Measurements from ENCODE around the gene SLA2. TPM values are rescaled to one million over a fixed set of nuclear protein-coding genes. Genes with fewer than 3 reads are reported as not detected.
"Not testable (repeated sequence)": the region's sequence is repeated elsewhere in the genome, so short reads cannot be mapped to it uniquely, and the experiment has no call there.

Gene SLA2
- total RNA-seq, 1 experiment from 2014 or later, result 0.13 TPM

DNA sequence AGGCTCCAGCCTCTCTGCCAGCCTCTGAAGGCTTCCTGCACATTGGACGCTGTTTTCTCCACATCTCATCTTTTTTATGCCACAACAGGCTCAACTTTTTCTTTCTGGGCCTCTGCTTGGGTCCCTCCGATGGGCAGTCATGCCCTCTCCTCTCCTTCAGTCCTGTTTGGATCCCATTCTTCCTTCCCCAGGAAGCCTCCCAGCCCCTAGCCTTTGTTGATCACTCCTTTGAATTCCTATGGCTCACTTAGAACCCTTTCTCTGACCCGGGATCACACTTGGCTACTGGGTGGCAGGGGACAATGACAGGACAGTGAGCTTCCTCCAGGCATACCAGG is 4.5 kb downstream of the SLA2 start:
- Histone ChIP-seq H3K36me3 (ENCODE audit: control insufficient read depth, insufficient read depth, low read length) (no peaks in the 10 kb centered on the region), H3K4me1 (ENCODE audit: control insufficient read depth, insufficient read depth, low read length) (peaks cover 9% of the 10 kb centered on the region), H3K4me3 (ENCODE audit: low read depth in 2 of 2, low read length in 2 of 2) (no peak overlapping the region), H3K27me3 (ENCODE audit: control insufficient read depth, insufficient read depth, low read length) (no peaks in the 10 kb centered on the region), H3K9me3 (ENCODE audit: control insufficient read depth, insufficient read depth, low read depth, low read length) (no peaks in the 10 kb centered on the region), H3K27ac (ENCODE audit: low read length) (no peak overlapping the region)
- ChIA-PET CTCF (no interaction called here), POLR2A (no interaction called here)
- ATAC-seq (0 out of 2 replicates have a peak, but pooled peaks have one; percentile 5), DNase-seq (ENCODE audit: low read depth, low spot score) (no peak)
- TF ChIP-seq, protein P1, sequence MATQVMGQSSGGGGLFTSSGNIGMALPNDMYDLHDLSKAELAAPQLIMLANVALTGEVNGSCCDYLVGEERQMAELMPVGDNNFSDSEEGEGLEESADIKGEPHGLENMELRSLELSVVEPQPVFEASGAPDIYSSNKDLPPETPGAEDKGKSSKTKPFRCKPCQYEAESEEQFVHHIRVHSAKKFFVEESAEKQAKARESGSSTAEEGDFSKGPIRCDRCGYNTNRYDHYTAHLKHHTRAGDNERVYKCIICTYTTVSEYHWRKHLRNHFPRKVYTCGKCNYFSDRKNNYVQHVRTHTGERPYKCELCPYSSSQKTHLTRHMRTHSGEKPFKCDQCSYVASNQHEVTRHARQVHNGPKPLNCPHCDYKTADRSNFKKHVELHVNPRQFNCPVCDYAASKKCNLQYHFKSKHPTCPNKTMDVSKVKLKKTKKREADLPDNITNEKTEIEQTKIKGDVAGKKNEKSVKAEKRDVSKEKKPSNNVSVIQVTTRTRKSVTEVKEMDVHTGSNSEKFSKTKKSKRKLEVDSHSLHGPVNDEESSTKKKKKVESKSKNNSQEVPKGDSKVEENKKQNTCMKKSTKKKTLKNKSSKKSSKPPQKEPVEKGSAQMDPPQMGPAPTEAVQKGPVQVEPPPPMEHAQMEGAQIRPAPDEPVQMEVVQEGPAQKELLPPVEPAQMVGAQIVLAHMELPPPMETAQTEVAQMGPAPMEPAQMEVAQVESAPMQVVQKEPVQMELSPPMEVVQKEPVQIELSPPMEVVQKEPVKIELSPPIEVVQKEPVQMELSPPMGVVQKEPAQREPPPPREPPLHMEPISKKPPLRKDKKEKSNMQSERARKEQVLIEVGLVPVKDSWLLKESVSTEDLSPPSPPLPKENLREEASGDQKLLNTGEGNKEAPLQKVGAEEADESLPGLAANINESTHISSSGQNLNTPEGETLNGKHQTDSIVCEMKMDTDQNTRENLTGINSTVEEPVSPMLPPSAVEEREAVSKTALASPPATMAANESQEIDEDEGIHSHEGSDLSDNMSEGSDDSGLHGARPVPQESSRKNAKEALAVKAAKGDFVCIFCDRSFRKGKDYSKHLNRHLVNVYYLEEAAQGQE (IDR thresholded peaks at IDR 0.05; ENCODE audit: insufficient read depth in 1 of 2, low read depth in 2 of 2, low read length in 1 of 2), result no peak
- TF ChIP-seq POLR2AphosphoS5 (IDR thresholded peaks at IDR 0.05; ENCODE audit: low read depth, low read length) (no peak), TCF7L2 (IDR thresholded peaks at IDR 0.05; ENCODE audit: low read depth, low read length) (no peak), SIN3A (IDR thresholded peaks at IDR 0.05; ENCODE audit: borderline replicate concordance, insufficient read depth, low read depth, low read length) (no peak)
- TF ChIP-seq, protein P2, sequence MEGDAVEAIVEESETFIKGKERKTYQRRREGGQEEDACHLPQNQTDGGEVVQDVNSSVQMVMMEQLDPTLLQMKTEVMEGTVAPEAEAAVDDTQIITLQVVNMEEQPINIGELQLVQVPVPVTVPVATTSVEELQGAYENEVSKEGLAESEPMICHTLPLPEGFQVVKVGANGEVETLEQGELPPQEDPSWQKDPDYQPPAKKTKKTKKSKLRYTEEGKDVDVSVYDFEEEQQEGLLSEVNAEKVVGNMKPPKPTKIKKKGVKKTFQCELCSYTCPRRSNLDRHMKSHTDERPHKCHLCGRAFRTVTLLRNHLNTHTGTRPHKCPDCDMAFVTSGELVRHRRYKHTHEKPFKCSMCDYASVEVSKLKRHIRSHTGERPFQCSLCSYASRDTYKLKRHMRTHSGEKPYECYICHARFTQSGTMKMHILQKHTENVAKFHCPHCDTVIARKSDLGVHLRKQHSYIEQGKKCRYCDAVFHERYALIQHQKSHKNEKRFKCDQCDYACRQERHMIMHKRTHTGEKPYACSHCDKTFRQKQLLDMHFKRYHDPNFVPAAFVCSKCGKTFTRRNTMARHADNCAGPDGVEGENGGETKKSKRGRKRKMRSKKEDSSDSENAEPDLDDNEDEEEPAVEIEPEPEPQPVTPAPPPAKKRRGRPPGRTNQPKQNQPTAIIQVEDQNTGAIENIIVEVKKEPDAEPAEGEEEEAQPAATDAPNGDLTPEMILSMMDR (IDR thresholded peaks at IDR 0.05), result no peak
- intact Hi-C loops (cut with micrococcal nuclease; ENCODE audit: unreplicated experiment) (no loop called here), in situ Hi-C loops (cut with HindIII; ENCODE audit: low pct_unique_long_range_greater_than_20kb, low sequenced_read_pairs) (no loop called here)
- no TSS peak for BruUV-seq (replicated peaks)

DNA sequence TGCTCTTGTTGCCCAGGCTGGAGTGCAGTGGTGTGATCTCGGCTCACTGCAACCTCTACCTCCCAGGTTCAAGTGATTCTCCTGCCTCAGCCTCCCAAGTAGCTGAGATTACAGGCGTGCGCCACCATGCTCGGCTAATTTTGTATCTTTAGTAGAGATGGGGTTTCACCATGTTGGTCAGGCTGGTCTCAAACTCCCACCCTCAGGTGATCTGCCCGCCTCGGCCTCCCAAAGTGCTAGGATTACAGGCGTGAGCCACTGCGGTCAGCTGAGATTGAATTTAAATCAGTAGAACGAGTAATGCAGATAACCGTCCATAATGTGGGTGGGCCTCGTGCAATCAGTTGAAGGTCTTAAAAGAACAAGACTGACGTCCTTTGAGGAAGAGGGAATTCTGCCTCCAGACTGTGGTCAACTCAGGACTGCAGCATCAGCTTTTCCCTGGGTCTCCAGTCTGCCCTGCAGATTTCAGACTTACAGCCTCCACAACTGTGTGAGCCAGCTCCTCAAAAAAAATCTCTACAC is 7.1 kb downstream of the SLA2 start:
- DNase-seq (ENCODE audit: low read depth, low spot score); ATAC-seq; POLR2A ChIA-PET; BruUV-seq (replicated peaks); H3K27ac ChIP-seq (ENCODE audit: low read length); intact Hi-C loops (cut with micrococcal nuclease; ENCODE audit: unreplicated experiment); H3K9me3 ChIP-seq (ENCODE audit: control insufficient read depth, insufficient read depth, low read depth, low read length); H3K4me1 ChIP-seq (ENCODE audit: control insufficient read depth, insufficient read depth, low read length); H3K4me3 ChIP-seq (ENCODE audit: low read depth in 2 of 2, low read length in 2 of 2); CTCF ChIA-PET; H3K36me3 ChIP-seq (ENCODE audit: control insufficient read depth, insufficient read depth, low read length); in situ Hi-C loops (cut with HindIII; ENCODE audit: low pct_unique_long_range_greater_than_20kb, low sequenced_read_pairs); H3K27me3 ChIP-seq (ENCODE audit: control insufficient read depth, insufficient read depth, low read length): not testable (repeated sequence)

DNA sequence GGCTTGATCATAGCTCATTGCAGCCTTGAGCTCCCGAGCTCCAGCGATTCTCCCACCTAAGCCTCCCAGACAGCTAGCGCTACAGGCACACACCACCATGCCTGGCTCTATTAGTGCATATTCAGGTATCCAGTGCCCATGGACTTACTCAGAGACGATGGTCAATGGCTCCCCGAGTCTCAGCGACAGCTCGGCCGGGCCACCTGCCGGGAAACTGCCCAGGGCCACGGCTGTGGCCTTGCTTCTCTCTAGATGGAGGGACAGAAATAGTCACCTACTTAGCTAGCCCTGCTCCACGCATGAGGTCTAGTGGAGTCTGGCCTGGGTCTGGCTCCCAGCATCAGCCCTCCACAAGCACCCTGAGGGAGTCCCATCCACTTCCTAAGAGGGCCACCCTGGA is 11.7 kb downstream of the SLA2 start:
- no TSS peak for BruUV-seq (replicated peaks)
- ChIA-PET POLR2A (no interaction called here), CTCF (no interaction called here)
- Histone ChIP-seq H3K4me3 (ENCODE audit: low read depth in 2 of 2, low read length in 2 of 2) (no peak overlapping the region), H3K36me3 (ENCODE audit: control insufficient read depth, insufficient read depth, low read length) (no peaks in the 10 kb centered on the region), H3K27me3 (ENCODE audit: control insufficient read depth, insufficient read depth, low read length) (no peaks in the 10 kb centered on the region), H3K27ac (ENCODE audit: low read length) (no peak overlapping the region), H3K4me1 (ENCODE audit: control insufficient read depth, insufficient read depth, low read length) (no peaks in the 10 kb centered on the region), H3K9me3 (ENCODE audit: control insufficient read depth, insufficient read depth, low read depth, low read length) (no peaks in the 10 kb centered on the region)
- ATAC-seq, result no peak
- in situ Hi-C loops (cut with HindIII; ENCODE audit: low pct_unique_long_range_greater_than_20kb, low sequenced_read_pairs), result no loop called here
- TF ChIP-seq TCF7L2 (IDR thresholded peaks at IDR 0.05; ENCODE audit: low read depth, low read length) (no peak), SIN3A (IDR thresholded peaks at IDR 0.05; ENCODE audit: borderline replicate concordance, insufficient read depth, low read depth, low read length) (no peak), POLR2AphosphoS5 (IDR thresholded peaks at IDR 0.05; ENCODE audit: low read depth, low read length) (no peak)
- TF ChIP-seq, protein P2 (IDR thresholded peaks at IDR 0.05), result no peak
- TF ChIP-seq, protein P1 (IDR thresholded peaks at IDR 0.05; ENCODE audit: insufficient read depth in 1 of 2, low read depth in 2 of 2, low read length in 1 of 2), result no peak
- intact Hi-C loops (cut with micrococcal nuclease; ENCODE audit: unreplicated experiment), result no loop called here
- DNase-seq (ENCODE audit: low read depth, low spot score), result no peak
